ENCODE data around the gene BACE1.

DNA sequence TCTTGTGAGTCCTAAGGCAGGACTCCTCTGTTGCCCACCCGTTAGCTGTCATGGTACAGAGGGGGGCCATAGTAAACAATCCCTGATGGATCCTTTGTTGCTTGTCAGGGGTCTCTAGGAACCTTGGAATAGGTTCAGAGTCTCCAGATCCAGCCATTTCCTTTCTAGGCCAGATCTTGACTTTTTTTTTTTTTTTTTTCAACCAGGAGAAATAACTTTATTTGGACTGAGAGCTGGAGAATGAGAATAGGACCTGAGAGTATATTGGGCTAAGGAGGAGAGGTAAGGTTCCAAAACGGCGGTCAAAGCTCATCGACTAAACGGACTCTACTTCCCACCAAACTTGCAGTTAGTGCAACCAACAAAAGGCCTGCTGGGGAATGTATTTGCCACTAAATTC, 19.3 kb upstream of the BACE1 start:
- TF ChIP-seq, protein P1, sequence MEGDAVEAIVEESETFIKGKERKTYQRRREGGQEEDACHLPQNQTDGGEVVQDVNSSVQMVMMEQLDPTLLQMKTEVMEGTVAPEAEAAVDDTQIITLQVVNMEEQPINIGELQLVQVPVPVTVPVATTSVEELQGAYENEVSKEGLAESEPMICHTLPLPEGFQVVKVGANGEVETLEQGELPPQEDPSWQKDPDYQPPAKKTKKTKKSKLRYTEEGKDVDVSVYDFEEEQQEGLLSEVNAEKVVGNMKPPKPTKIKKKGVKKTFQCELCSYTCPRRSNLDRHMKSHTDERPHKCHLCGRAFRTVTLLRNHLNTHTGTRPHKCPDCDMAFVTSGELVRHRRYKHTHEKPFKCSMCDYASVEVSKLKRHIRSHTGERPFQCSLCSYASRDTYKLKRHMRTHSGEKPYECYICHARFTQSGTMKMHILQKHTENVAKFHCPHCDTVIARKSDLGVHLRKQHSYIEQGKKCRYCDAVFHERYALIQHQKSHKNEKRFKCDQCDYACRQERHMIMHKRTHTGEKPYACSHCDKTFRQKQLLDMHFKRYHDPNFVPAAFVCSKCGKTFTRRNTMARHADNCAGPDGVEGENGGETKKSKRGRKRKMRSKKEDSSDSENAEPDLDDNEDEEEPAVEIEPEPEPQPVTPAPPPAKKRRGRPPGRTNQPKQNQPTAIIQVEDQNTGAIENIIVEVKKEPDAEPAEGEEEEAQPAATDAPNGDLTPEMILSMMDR (IDR thresholded peaks at IDR 0.05), result no peak
- TF ChIP-seq POLR2A (IDR thresholded peaks at IDR 0.05), result no peak

Data from uterus (tissue), 2 donors.